H9 (cell line): ENCODE results near the gene CCDC12. TPM values are rescaled to one million over a fixed set of nuclear protein-coding genes. Genes with fewer than 3 reads are reported as not detected.
A peak's percentile ranks its signal among the peaks of the same experiment; 100 is the strongest.

Experiments
- DNase-seq: peaks from one replicate; pipeline ENCODE4 v3.0.0-alpha.2; 2017
- H2AFZ ChIP-seq: one replicate; pipeline ENCODE4 v1.6.1; 2013; ENCODE audit warnings: mild to moderate bottlenecking, low read length, control low read depth, moderate library complexity
- H2AK5ac ChIP-seq: 2 replicates; pipeline ENCODE4 v1.6.1; 2013; ENCODE audit warnings: low read length, control low read depth, mixed read lengths; ENCODE audit not compliant: insufficient read length
- H2BK120ac ChIP-seq: one replicate; pipeline ENCODE4 v1.6.1; 2013; ENCODE audit warnings: low read depth, mild to moderate bottlenecking, low read length, control low read depth, inconsistent platforms; ENCODE audit not compliant: poor library complexity, severe bottlenecking
- H2BK12ac ChIP-seq: 2 replicates; pipeline ENCODE4 v1.6.1; 2013; ENCODE audit warnings: low read length, control low read depth, mixed read lengths, low read depth; ENCODE audit not compliant: insufficient read length
- H2BK15ac ChIP-seq: 2 replicates; pipeline ENCODE4 v1.6.1; 2013; ENCODE audit warnings: low read depth, low read length, control low read depth
- H2BK20ac ChIP-seq: one replicate; pipeline ENCODE4 v1.6.1; 2013; ENCODE audit warnings: low read depth, mild to moderate bottlenecking, low read length, control low read depth, inconsistent platforms; ENCODE audit not compliant: poor library complexity, severe bottlenecking
- H2BK5ac ChIP-seq: 2 replicates; pipeline ENCODE4 v1.6.1; 2013; ENCODE audit warnings: low read length, control low read depth, mixed read lengths; ENCODE audit not compliant: insufficient read length
- H3K14ac ChIP-seq: 2 replicates; pipeline ENCODE4 v1.6.1; 2013; ENCODE audit warnings: low read length, control low read depth; ENCODE audit not compliant: insufficient read depth
- H3K18ac ChIP-seq: 2 replicates; pipeline ENCODE4 v1.6.1; 2013; ENCODE audit warnings: low read depth, mild to moderate bottlenecking, mixed read lengths, low read length, control low read depth; ENCODE audit not compliant: insufficient read length
- H3K23ac ChIP-seq: 2 replicates; pipeline ENCODE4 v1.6.1; 2013; ENCODE audit warnings: low read length, control low read depth, mixed read lengths, low read depth; ENCODE audit not compliant: insufficient read length
- H3K23me2 ChIP-seq: 2 replicates; pipeline ENCODE4 v1.6.1; 2013; ENCODE audit warnings: low read depth, mild to moderate bottlenecking, mixed read lengths, low read length, control low read depth; ENCODE audit not compliant: insufficient read length, poor library complexity, severe bottlenecking
- H3K27ac ChIP-seq: 2 replicates; pipeline ENCODE4 v1.5.1; 2013; ENCODE audit warnings: low read length, control low read depth, mixed read lengths, low read depth; ENCODE audit not compliant: insufficient read length
- H3K27me3 ChIP-seq: 2 replicates; pipeline ENCODE4 v1.6.1; 2013; ENCODE audit warnings: low read length, control low read depth, inconsistent platforms; ENCODE audit not compliant: insufficient read depth
- H3K4ac ChIP-seq: 2 replicates; pipeline ENCODE4 v1.6.1; 2013; ENCODE audit warnings: low read depth, mild to moderate bottlenecking, control low read depth, inconsistent platforms, low read length, moderate library complexity
- H3K4me1 ChIP-seq: 2 replicates; pipeline ENCODE4 v1.6.1; 2013; ENCODE audit warnings: low read length, control low read depth, inconsistent platforms; ENCODE audit not compliant: insufficient read depth
- H3K4me2 ChIP-seq: 2 replicates; pipeline ENCODE4 v1.6.1; 2013; ENCODE audit warnings: low read length, control low read depth, mixed read lengths; ENCODE audit not compliant: insufficient read length, insufficient read depth
- H3K56ac ChIP-seq: 2 replicates; pipeline ENCODE4 v1.6.1; 2013; ENCODE audit warnings: low read depth, mild to moderate bottlenecking, mixed read lengths, low read length, control low read depth; ENCODE audit not compliant: insufficient read length
- H3K79me1 ChIP-seq: 2 replicates; pipeline ENCODE4 v1.6.1; 2013; ENCODE audit warnings: low read depth, mild to moderate bottlenecking, moderate library complexity, low read length, control low read depth, inconsistent platforms; ENCODE audit not compliant: insufficient read depth, poor library complexity, severe bottlenecking
- H3K79me2 ChIP-seq: 2 replicates; pipeline ENCODE4 v1.6.1; 2013; ENCODE audit warnings: low read length, control low read depth, inconsistent platforms; ENCODE audit not compliant: insufficient read depth
- H3K9ac ChIP-seq: 2 replicates; pipeline ENCODE4 v1.6.1; 2013; ENCODE audit warnings: low read length, control low read depth, mixed read lengths; ENCODE audit not compliant: insufficient read length; ENCODE audit errors: extremely low read depth
- H3K9me3 ChIP-seq: one replicate; pipeline ENCODE4 v1.6.1; 2013; ENCODE audit warnings: low read depth, low read length, inconsistent platforms; ENCODE audit not compliant: control insufficient read depth
- H3T11ph ChIP-seq: one replicate; pipeline ENCODE4 v1.6.1; 2013; ENCODE audit warnings: mild to moderate bottlenecking, low read length, control low read depth, inconsistent platforms
- H4K20me1 ChIP-seq: one replicate; pipeline ENCODE4 v1.6.1; 2013; ENCODE audit not compliant: control insufficient read depth, insufficient read length, insufficient read depth
- H4K5ac ChIP-seq: 2 replicates; pipeline ENCODE4 v1.6.1; 2013; ENCODE audit warnings: low read depth, mild to moderate bottlenecking, mixed read lengths, low read length, control low read depth; ENCODE audit not compliant: insufficient read length
- H4K8ac ChIP-seq: replicated peaks from 2 replicates; pipeline ENCODE4 v1.6.1; 2013; ENCODE audit warnings: low read length, control low read depth, mixed read lengths, low read depth; ENCODE audit not compliant: insufficient read length
- H4K91ac ChIP-seq: 2 replicates; pipeline ENCODE4 v1.6.1; 2013; ENCODE audit warnings: low read depth, mild to moderate bottlenecking, moderate library complexity, mixed read lengths, low read length, control low read depth; ENCODE audit not compliant: insufficient read length
- H3K27ac Mint-ChIP-seq, 3 experiments: 2 replicates in 2 of 3; 3 replicates in 1 of 3; pipeline ENCODE4 v1.8.0; 2020 to 2021; ENCODE audit warnings: mixed read lengths in 3 of 3, mild to moderate bottlenecking in 1 of 3, moderate library complexity in 1 of 3
- H3K27me3 Mint-ChIP-seq: 2 replicates; pipeline ENCODE4 v1.8.0; 2021; ENCODE audit warnings: low read depth, mild to moderate bottlenecking, moderate library complexity, mixed read lengths
- H3K36me3 Mint-ChIP-seq, 3 experiments: 2 replicates in 2 of 3; 3 replicates in 1 of 3; pipeline ENCODE4 v1.8.0; 2020 to 2021; ENCODE audit warnings: low read depth in 3 of 3, mixed read lengths in 3 of 3; ENCODE audit not compliant: insufficient read depth in 1 of 3
- H3K4me1 Mint-ChIP-seq, 2 experiments: 2 replicates each; pipeline ENCODE4 v1.8.0; 2020; ENCODE audit warnings: mixed read lengths in 2 of 2
- H3K4me3 Mint-ChIP-seq, 2 experiments: 2 replicates in 1 of 2; 3 replicates in 1 of 2; pipeline ENCODE4 v1.8.0; 2020 to 2021; ENCODE audit warnings: mild to moderate bottlenecking in 2 of 2, mixed read lengths in 2 of 2, moderate library complexity in 1 of 2
- H3K9me3 Mint-ChIP-seq, 2 experiments: 2 replicates in 1 of 2; 3 replicates in 1 of 2; pipeline ENCODE4 v1.8.0; 2020; ENCODE audit warnings: mild to moderate bottlenecking in 2 of 2, mixed read lengths in 2 of 2, moderate library complexity in 1 of 2
- WGBS: extraction: QIAGEN DNeasy Blood & Tissue Kit; methylation state at CpG from one replicate; pipeline ENCODE4 v1.1.7; 2013; ENCODE audit warnings: missing lambda C conversion rate, low lambda C conversion rate, mixed read lengths; ENCODE audit not compliant: insufficient read length; ENCODE audit errors: extremely low coverage; 5-methylcytosine and 5-hydroxymethylcytosine counted together
- total RNA-seq: library from RNA; stranded (reverse); gene quantifications from 2 replicates; pipeline ENCODE4 v1.2.1, GENCODE V29; 2021
- TF ChIP-seq, protein P1 (sequence below): fragments of 200-600 bp; sonication (generic); conservative IDR thresholded peaks from 3 replicates; pipeline ENCODE4 v1.8.0; 2021; ENCODE audit warnings: antibody characterized with exemption, mild to moderate bottlenecking

The CCDC12 gene
- total RNA-seq, 1 experiment from 2014 or later, result 54.0 TPM

DNA sequence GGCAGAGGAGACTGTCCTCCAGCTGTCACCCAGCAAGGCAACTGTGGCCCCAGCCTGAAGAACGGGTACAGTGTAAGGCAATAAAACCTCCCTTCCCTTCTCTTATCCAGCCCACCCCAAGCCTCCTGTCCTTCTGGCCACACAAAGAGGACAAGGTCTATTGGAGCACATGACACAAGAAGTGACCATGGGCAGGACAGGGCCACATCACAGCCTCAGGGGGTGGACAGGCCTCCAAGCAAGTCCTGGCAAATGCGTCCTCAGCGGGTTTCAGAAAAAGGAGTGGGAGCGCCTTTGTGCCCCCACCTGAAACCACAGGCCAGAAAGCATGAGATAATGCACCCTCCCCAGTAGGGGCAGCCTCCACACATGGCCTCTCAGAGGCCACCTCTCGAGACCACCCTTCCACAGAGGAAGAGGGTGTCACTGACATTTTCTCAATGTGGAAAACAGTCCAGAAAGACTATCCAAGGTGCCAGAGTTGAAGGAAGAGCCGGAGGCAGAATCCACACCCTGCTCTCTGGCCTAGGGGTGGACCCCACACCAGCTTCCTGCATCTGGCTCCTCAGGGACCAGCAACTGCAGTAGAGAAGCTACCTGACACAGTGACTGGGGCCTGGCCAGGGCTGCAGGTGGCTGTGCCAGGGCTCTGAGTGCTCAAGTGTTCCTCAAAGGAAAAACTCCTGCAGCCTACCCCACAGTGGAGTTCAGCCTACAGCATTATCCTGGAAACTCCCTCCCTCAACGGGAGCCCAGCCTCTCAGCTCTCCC lies 43.9 kb downstream of the CCDC12 start:
- no peak overlapping the region for H3K23ac ChIP-seq
- H3K27ac Mint-ChIP-seq, result peak overlapping the region in 1 of 3 experiments; percentile 25; a peak in 1 of 7 replicates
- peaks cover 6% of the 10 kb centered on the region; the same call in 1 of the 2 replicates for H3K79me2 ChIP-seq
- H2BK12ac ChIP-seq, result no peak overlapping the region
- peaks cover 42 to 43% of the 10 kb centered on the region in 2 experiments for H3K4me1 Mint-ChIP-seq
- no peak for DNase-seq
- no peaks in the 10 kb centered on the region for H3K23me2 ChIP-seq
- no peaks in the 10 kb centered on the region for H3K27me3 ChIP-seq
- no peak overlapping the region for H2BK20ac ChIP-seq
- no peak overlapping the region for H2BK15ac ChIP-seq
- no peak overlapping the region for H4K5ac ChIP-seq
- no peak overlapping the region for H3K27ac ChIP-seq
- no peak overlapping the region for H2BK5ac ChIP-seq
- peaks cover 8% of the 10 kb centered on the region; the same call in 1 of the 2 replicates for H3K4me1 ChIP-seq
- no peak overlapping the region for H2AFZ ChIP-seq
- H3K4ac ChIP-seq, result no peak overlapping the region
- H3K4me3 Mint-ChIP-seq, result no peak overlapping the region
- no peak overlapping the region for H4K91ac ChIP-seq
- H2AK5ac ChIP-seq, result no peak overlapping the region
- H3K18ac ChIP-seq, result no peak overlapping the region
- H3K9me3 ChIP-seq, result no peaks in the 10 kb centered on the region
- H3K36me3 Mint-ChIP-seq, result peaks cover 8 to 26% (median 14%) of the 10 kb centered on the region in 3 experiments; a peak in 6 of 7 replicates
- WGBS, result no CpG with 5 or more reads among the region's 7 CpGs
- TF ChIP-seq, protein P1, sequence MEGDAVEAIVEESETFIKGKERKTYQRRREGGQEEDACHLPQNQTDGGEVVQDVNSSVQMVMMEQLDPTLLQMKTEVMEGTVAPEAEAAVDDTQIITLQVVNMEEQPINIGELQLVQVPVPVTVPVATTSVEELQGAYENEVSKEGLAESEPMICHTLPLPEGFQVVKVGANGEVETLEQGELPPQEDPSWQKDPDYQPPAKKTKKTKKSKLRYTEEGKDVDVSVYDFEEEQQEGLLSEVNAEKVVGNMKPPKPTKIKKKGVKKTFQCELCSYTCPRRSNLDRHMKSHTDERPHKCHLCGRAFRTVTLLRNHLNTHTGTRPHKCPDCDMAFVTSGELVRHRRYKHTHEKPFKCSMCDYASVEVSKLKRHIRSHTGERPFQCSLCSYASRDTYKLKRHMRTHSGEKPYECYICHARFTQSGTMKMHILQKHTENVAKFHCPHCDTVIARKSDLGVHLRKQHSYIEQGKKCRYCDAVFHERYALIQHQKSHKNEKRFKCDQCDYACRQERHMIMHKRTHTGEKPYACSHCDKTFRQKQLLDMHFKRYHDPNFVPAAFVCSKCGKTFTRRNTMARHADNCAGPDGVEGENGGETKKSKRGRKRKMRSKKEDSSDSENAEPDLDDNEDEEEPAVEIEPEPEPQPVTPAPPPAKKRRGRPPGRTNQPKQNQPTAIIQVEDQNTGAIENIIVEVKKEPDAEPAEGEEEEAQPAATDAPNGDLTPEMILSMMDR, result 0 out of 3 replicates have a peak, but pooled peaks have one; percentile 22
- H3K27me3 Mint-ChIP-seq, result no peaks in the 10 kb centered on the region
- no peak overlapping the region for H4K8ac ChIP-seq
- H3K79me1 ChIP-seq, result peaks cover 4% of the 10 kb centered on the region
- no peak overlapping the region for H3K4me2 ChIP-seq
- no peak overlapping the region for H3K9ac ChIP-seq
- no peaks in the 10 kb centered on the region for H3K9me3 Mint-ChIP-seq
- H2BK120ac ChIP-seq, result no peak overlapping the region
- H3K56ac ChIP-seq, result no peak overlapping the region
- H3T11ph ChIP-seq, result no peak overlapping the region
- no peak overlapping the region for H3K14ac ChIP-seq
- H4K20me1 ChIP-seq, result no peaks in the 10 kb centered on the region
